HG02763 (cell line): ENCODE measurements around the gene IL1RN.
"Not testable (repeated sequence)": the region's sequence is repeated elsewhere in the genome, so short reads cannot be mapped to it uniquely, and the experiment has no call there.

Experiments
- ATAC-seq: cut with Tn5 transposase; IDR thresholded peaks from one replicate; pipeline ENCODE4 v1.9.1; 2021; ENCODE audit warnings: mild to moderate bottlenecking, moderate library complexity; ENCODE audit not compliant: unreplicated experiment

The IL1RN gene

GRCh38 chr2:113126845-113127645 lies at the start of gene IL1RN:
IL1RN (plus strand) TSS chr2:113127598; CDS start chr2:113127625, 27 bp downstream.
- no peak for ATAC-seq

GRCh38 chr2:113077921-113078320 lies 49.5 kb upstream of the IL1RN start:
- no peak for ATAC-seq

GRCh38 chr2:113078350-113078839 lies 49.0 kb upstream of the IL1RN start:
- ATAC-seq = no peak

- no peak for ATAC-seq
Observed at GRCh38 chr2:113079131-113079530, 48.3 kb upstream of the IL1RN start.

- no peak for ATAC-seq
Observed at GRCh38 chr2:113080134-113080533, 47.3 kb upstream of the IL1RN start.

GRCh38 chr2:113081488-113082210 lies 45.7 kb upstream of the IL1RN start:
- no peak for ATAC-seq

GRCh38 chr2:113083296-113083695 lies 44.1 kb upstream of the IL1RN start:
- no peak for ATAC-seq

GRCh38 chr2:113084249-113085000 lies 43.0 kb upstream of the IL1RN start:
- ATAC-seq = no peak

- ATAC-seq = no peak
Observed at GRCh38 chr2:113085542-113085941, 41.9 kb upstream of the IL1RN start.

GRCh38 chr2:113088213-113088992 lies 39.0 kb upstream of the IL1RN start:
- ATAC-seq = no peak

GRCh38 chr2:113089916-113090315 lies 37.5 kb upstream of the IL1RN start:
- no peak for ATAC-seq

- no peak for ATAC-seq
Observed at GRCh38 chr2:113091231-113091896, 36.0 kb upstream of the IL1RN start.

GRCh38 chr2:113092864-113093612 lies 34.4 kb upstream of the IL1RN start:
- no peak for ATAC-seq

GRCh38 chr2:113093613-113093977 lies 33.8 kb upstream of the IL1RN start:
- ATAC-seq = no peak

GRCh38 chr2:113096306-113096705 lies 31.1 kb upstream of the IL1RN start:
- ATAC-seq = not testable (repeated sequence)

- not testable (repeated sequence) for ATAC-seq
Observed at GRCh38 chr2:113096842-113097618, 30.4 kb upstream of the IL1RN start.

- ATAC-seq = no peak
Observed at GRCh38 chr2:113098041-113098440, 29.4 kb upstream of the IL1RN start.

GRCh38 chr2:113098532-113098931 lies 28.9 kb upstream of the IL1RN start:
- ATAC-seq = no peak

GRCh38 chr2:113102133-113102532 lies 25.3 kb upstream of the IL1RN start:
- ATAC-seq = no peak
